RWPE2 (cell line): ENCODE results near the gene HOXB4.

Source experiments
- ATAC-seq: fragments of 200-7000 bp; cut with Tn5 transposase; 3 replicates; pipeline ENCODE4 v1.9.1; 2021; ENCODE audit warnings: low read depth
- DNase-seq: peaks from one replicate; pipeline ENCODE4 v3.0.0-alpha.2; 2020; ENCODE audit warnings: low spot score
- H3K27ac ChIP-seq: fragments of 450-650 bp; 2 replicates; pipeline ENCODE4 v1.5.1; 2017; ENCODE audit warnings: mild to moderate bottlenecking; ENCODE audit not compliant: poor library complexity, severe bottlenecking
- H3K27me3 ChIP-seq: fragments of 250-450 bp; sonication (Bioruptor Pico); 2 replicates; pipeline ENCODE4 v1.5.1; 2021; ENCODE audit warnings: mild to moderate bottlenecking, moderate library complexity; ENCODE audit not compliant: insufficient read depth, poor library complexity, severe bottlenecking
- H3K36me3 ChIP-seq: fragments of 250-450 bp; sonication (Bioruptor Pico); 2 replicates; pipeline ENCODE4 v1.5.1; 2020; ENCODE audit warnings: low read depth, mild to moderate bottlenecking, moderate library complexity
- H3K4me1 ChIP-seq: fragments of 250-450 bp; sonication (Bioruptor Pico); 2 replicates; pipeline ENCODE4 v1.5.1; 2021; ENCODE audit warnings: mild to moderate bottlenecking, moderate library complexity; ENCODE audit not compliant: insufficient read depth, poor library complexity, severe bottlenecking
- H3K4me3 ChIP-seq: fragments of 250-450 bp; sonication (Bioruptor Pico); 2 replicates; pipeline ENCODE4 v1.5.1; 2021; ENCODE audit warnings: mild to moderate bottlenecking, moderate library complexity; ENCODE audit not compliant: severe bottlenecking
- H3K9me3 ChIP-seq: fragments of 250-450 bp; sonication (Bioruptor Pico); 2 replicates; pipeline ENCODE4 v1.5.1; 2021; ENCODE audit warnings: mild to moderate bottlenecking, moderate library complexity; ENCODE audit not compliant: severe bottlenecking
- TF ChIP-seq, protein P1 (sequence below): fragments of 450-650 bp; IDR thresholded peaks from one replicate; pipeline ENCODE4 v1.5.1; 2017; ENCODE audit warnings: mild to moderate bottlenecking, moderate library complexity; ENCODE audit not compliant: poor library complexity, severe bottlenecking

HOXB4 gene

DNA sequence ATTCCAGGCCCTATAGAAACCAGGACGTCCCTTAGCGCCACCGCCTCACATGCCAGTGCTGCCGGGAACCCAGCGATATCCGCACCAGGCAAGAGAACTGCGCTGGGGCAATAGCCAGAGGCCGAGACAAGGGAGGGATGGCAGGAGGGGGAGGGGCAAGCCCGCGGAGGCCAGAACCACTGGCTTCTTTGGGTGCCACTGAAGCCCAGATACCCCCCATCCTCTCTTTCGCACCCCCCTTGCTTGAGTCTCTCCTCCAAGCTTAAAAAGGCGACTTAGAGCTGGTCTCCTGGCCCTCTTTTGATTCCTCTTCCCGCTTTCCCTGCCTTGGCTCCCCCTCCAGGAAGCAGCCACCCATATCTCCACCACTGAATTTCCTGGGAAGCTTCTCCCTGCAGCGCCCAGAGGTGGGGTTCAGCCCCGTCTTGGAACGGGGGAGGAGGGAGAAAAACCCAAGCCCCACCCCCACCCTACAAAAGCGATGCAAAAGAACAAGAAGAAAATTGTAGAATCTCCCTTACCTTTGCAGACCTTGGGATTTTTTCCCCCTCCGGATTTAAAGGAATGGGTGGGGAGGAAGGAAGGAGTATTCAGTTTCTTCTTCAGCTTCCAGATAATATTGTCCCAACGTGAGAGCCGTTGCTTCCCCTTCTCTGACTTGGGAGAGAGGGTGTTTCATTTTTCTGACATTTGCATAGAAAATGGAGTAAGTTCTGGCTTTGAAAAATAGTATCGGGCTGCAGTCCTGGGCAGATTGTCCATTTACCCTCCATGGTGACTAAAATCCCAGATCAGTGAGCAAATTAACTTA is 26.0 kb upstream of the HOXB4 start:
- Histone ChIP-seq H3K27ac (peak overlapping the region; percentile 86), H3K9me3 (no peaks in the 10 kb centered on the region), H3K27me3 (no peaks in the 10 kb centered on the region), H3K4me1 (peaks cover 13% of the 10 kb centered on the region), H3K4me3 (peak overlapping the region; percentile 52), H3K36me3 (no peaks in the 10 kb centered on the region)
- DNase-seq (no peak), ATAC-seq (peak; percentile 72)
- TF ChIP-seq, protein P1, sequence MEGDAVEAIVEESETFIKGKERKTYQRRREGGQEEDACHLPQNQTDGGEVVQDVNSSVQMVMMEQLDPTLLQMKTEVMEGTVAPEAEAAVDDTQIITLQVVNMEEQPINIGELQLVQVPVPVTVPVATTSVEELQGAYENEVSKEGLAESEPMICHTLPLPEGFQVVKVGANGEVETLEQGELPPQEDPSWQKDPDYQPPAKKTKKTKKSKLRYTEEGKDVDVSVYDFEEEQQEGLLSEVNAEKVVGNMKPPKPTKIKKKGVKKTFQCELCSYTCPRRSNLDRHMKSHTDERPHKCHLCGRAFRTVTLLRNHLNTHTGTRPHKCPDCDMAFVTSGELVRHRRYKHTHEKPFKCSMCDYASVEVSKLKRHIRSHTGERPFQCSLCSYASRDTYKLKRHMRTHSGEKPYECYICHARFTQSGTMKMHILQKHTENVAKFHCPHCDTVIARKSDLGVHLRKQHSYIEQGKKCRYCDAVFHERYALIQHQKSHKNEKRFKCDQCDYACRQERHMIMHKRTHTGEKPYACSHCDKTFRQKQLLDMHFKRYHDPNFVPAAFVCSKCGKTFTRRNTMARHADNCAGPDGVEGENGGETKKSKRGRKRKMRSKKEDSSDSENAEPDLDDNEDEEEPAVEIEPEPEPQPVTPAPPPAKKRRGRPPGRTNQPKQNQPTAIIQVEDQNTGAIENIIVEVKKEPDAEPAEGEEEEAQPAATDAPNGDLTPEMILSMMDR: peak; percentile 18

DNA sequence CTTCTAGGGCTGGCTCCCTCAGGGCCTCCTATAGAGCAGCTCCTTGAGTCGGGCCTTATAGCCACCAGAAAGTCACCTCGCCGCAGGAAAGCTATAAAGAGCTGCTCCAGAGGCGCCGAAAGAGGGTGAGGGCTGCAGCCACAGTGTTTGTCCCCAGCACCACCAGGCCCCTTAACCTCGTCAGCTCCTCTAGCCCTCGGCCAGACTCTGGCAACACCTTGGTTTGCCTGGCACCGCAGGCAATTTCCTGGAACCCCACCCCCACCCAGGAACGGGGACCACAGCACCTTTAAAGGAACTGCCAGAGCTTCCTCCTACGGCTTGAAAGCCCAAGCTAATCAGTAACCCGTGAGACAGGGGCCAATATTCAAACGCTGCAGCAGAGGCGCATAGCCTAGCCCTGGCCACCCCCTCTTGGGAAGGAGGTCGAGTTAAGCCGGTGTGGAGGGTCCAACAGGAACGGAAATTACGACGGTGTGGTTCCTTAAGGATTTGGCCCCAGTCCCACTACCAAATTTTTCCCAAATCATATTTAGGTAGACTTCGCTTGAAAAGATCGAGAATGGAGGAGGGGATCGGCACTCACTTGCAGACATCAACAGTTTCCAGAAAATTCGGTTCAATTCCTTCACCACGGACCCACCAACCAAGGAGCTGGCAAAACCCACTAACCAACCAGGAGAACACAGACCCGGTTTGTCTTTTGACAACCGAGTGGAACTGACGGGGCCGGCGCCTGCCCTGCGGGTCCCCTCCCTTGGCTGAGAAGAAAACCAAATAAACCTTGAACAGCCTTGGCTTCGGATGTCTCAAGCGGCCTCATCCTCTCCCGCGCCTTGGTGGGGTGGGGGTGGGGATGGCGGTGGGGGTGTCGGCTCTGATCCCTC is 23.6 kb upstream of the HOXB4 start:
- Histone ChIP-seq H3K9me3 (no peaks in the 10 kb centered on the region), H3K36me3 (no peaks in the 10 kb centered on the region), H3K27ac (no peak overlapping the region), H3K27me3 (no peaks in the 10 kb centered on the region), H3K4me3 (peak overlapping the region; percentile 52), H3K4me1 (peaks cover 13% of the 10 kb centered on the region)
- TF ChIP-seq, protein P1: no peak
- ATAC-seq (no peak), DNase-seq (peak; percentile 40)

DNA sequence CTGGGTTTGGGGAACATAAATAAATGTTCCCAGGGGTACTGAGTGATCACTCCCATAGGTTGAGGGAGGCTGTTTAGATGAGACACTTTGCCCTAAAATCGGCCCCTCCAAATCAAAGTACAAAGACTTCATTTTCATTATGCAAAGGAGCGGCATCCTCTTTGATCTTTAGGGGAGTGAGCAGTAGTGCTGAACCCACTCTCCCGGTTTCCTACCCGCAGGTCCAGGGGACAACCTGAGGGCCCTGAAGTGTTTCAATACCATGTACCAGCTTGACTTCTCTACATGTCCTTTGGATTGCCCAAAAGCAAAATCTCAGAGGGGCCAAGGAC is 23.0 kb upstream of the HOXB4 start:
- Histone ChIP-seq H3K4me1 (peaks cover 13% of the 10 kb centered on the region), H3K27me3 (no peaks in the 10 kb centered on the region), H3K36me3 (no peaks in the 10 kb centered on the region), H3K4me3 (no peak overlapping the region), H3K27ac (no peak overlapping the region), H3K9me3 (no peaks in the 10 kb centered on the region)
- TF ChIP-seq, protein P1: no peak
- ATAC-seq: no peak
- DNase-seq: no peak

DNA sequence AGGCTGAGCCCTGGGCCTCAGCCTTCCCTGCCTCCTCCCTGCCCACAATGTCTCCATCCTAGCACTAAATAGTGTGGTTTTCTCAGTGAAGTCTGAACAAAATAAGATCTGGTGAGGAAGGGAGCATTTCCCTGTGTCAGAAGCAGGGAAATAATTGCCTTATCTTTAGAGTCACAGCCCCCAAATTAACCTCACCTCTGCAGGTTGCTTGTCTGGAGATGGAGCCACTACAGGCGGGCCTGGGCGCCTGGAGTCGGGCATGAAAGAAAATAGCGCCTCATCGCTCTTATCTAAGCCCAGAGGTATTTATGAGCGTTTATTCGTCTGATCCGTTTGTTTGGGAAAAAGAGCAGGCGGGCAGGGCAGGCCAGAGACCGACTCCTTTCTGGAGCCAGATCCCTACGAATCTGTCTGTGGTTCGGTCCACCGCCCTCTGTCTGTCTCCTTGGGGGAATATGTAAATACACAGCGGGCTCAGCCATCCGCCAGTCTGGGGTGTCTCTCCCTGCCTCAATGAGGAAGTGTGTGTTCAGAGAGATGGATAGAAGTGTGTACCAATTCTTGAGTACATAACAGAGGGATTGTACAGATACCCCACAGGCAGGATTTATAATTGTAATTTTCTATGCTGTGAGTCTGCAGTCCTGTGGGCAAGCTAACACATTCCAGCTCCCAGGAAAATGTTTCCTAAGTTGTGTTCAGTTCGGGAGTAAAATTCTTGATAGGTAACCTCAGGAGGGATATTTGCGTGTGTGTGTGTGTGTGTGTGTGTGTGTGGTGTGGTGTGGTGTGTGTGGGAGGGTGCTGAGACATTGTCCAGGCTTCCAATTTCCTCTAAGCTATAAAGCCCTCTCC is 22.3 kb upstream of the HOXB4 start:
- no peaks in the 10 kb centered on the region for H3K9me3 ChIP-seq
- no peaks in the 10 kb centered on the region for H3K27me3 ChIP-seq

More for the DNA sequence above, 22.3 kb upstream of the HOXB4 start:
- TF ChIP-seq, protein P1: no peak
- H3K4me1 ChIP-seq: peaks cover 13% of the 10 kb centered on the region
- ATAC-seq (no peak), DNase-seq (no peak)
- no peak overlapping the region for H3K27ac ChIP-seq
- H3K4me3 ChIP-seq: no peak overlapping the region
- no peaks in the 10 kb centered on the region for H3K36me3 ChIP-seq
